Umbilical cord (tissue), 2 donors: ENCODE results near the gene TBC1D12. TPM values are rescaled to one million over a fixed set of nuclear protein-coding genes. Genes with fewer than 3 reads are reported as not detected.
"Not testable (repeated sequence)": the region's sequence is repeated elsewhere in the genome, so short reads cannot be mapped to it uniquely, and the experiment has no call there.

ENCODE experiments used
- DNase-seq: peaks from one replicate; pipeline ENCODE4 v3.0.0-alpha.2; 2015; ENCODE audit warnings: low spot score
- total RNA-seq: library from RNA; depleted of rRNA; stranded (reverse); fragments of >200 nt; gene quantifications from one replicate; pipeline ENCODE4 v1.2.3, GENCODE V29; 2014; ENCODE audit warnings: low replicate concordance; ENCODE audit not compliant: insufficient read depth

Gene TBC1D12
- total RNA-seq, 1 donor from 2014 or later = 44.5 TPM

GRCh38 chr10:94542282-94542681 is 139.9 kb downstream of the TBC1D12 start:
- not testable (repeated sequence) for DNase-seq

DNA sequence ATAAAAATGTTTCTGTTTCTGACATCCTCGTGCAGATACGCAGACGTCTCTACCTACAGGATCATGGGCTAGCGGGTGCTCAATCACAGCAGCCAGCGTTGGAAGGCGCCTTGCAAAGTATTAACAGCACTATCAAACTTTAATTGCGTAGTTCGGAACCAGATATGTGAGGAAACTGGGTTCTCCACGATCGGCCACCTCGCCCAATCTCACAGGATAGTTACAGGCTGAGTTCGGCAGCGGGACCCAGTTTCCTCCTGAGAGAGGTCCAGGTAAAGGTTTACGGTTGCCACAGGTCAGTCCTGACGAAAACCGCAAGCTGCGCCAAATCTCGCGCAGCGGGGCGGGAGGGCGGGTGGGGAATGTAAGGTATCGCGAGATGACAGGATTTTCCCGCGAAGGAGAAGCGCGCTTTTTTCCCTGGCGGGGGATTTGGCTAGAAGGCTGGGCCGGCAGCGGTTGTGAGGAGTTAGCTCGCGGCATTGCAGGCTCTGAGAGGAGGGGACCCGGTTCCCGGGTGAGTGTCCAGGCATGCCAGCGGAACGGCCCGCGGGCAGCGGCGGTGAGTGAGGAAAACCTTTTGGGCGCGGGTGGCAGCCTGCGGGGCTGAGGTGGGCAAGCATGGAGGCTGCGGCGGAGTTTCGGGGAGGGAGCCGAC is 143.2 kb downstream of the TBC1D12 start, which contains the start of gene HELLS:
HELLS (plus strand) TSS at position 398 of the 658 bp plus-strand sequence; CDS start at position 532, 134 bp downstream.
- peak; percentile 89 for DNase-seq

DNA sequence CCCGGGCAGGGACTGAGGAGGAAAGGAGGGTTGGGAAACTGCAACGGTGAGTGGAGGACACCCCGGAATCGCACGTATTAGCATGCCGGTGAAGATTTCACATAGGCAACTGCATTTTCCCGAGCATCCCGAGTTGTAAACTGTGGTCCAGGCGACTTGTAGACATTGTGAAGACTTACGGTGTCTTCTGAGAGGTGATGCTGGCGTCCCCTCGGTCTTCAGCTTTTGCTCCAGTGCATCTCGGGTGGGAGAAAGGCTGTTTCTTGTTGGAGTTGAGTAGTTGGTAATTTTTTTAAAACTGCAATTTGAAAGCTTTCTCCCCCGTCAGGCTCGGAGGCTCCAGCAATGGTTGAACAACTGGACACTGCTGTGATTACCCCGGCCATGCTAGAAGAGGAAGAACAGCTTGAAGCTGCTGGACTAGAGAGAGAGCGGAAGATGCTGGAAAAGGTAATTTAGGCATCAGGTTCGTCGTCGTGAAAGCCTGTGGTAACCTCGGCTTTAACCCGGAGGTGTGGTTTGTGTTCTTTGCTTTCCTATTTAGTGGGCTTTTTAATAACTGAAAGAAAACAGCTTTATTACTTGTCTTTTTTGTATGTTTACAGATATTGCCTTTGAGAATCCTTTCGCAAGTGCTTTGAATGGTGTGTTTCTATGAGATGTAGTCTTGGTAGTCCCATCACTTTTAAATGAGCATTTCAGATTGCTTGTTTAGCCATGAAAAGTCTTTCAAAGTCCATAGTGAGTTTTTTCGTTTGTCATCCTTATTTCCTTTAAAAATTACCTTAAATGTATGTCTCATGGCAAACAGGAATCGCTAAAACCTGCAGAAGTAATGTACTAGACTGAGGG is 143.9 kb downstream of the TBC1D12 start:
- DNase-seq = no peak

- DNase-seq = no peak
These were observed 144.5 kb downstream of the TBC1D12 start for GRCh38 chr10:94546901-94547185.

DNA sequence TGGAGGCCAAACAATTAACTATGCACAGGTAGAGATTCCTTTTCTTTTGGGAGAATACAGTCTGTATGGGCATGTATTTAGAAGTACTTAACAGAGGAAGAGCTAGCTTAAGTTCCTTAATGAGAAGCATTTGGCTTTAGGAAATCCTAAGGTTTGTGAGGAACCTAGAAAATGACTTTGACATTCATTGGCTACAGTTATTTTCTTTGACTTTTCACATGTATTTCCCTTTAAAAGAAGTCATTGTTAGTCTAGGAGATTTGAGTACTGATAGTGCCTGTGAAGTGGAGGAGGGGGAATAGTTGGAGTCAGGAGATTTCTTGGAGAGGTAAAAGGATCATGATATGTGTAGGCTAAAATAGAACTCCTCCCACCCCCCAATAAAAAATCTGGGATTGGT is 146.9 kb downstream of the TBC1D12 start:
- no peak for DNase-seq

- not testable (repeated sequence) for DNase-seq
These were observed 165.5 kb downstream of the TBC1D12 start for GRCh38 chr10:94567714-94568307.

DNA sequence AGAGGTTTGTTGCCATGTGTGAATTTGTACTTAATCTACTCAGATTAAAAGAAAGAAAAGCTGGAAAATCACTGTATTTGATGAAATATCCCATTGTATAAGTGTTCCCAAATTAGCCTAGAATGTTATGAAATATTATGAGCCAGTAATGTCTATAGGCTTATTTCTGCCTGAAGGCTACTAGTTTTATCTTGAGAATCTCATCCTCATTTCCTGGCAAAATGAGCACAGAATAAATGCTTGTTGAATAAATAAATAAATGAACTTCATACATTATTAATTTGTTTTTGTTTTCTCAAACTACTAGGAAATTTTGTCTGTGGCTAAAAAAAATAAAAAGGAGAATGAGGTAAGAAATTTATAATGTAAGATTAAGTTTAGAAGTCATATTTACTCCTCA is 168.7 kb downstream of the TBC1D12 start:
- no peak for DNase-seq

DNA sequence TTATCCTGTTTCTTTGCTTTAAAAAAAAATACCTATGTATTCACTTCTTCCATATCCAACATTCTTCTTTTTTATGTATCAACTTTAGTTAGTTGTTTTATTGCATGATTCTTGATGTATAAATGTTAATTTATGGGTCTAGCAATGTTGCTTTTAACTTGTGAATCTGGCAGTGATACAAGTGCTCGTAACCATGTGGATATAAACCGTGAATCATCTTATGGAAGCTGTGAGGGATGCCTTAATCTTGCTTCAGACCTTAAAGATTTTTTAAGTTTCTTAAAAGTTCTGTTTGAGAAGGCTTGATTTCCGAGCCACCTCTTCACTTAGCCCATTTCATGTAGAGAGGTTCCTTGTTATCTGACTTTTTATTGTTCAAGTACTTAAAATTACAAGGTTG is 169.2 kb downstream of the TBC1D12 start:
- peak; percentile 16 for DNase-seq

- no peak for DNase-seq
These were observed 176.4 kb downstream of the TBC1D12 start for GRCh38 chr10:94578790-94579189.

- DNase-seq = no peak
These were observed 180.8 kb downstream of the TBC1D12 start for GRCh38 chr10:94583124-94583523.

Other genes with a start within 250 kb of the TBC1D12 start
- gene NOC3L, start 39.6 kb upstream of the TBC1D12 start, total RNA-seq = 14.2 TPM
- 14.7 TPM for gene HELLS, start 143.2 kb downstream of the TBC1D12 start, total RNA-seq